Activated gamma-delta T cell treated with anti-CD3 and anti-CD28 coated beads, Interleukin-2, amount 50 U/mL, for 16 hours (primary cell): ENCODE results near the gene MEMO1.
"Not testable (repeated sequence)": the region's sequence is repeated elsewhere in the genome, so short reads cannot be mapped to it uniquely, and the experiment has no call there.

Experiments
- DNase-seq: peaks from one replicate; pipeline ENCODE4 v3.0.0-alpha.2; 2020; ENCODE audit warnings: low read depth

Gene MEMO1

DNA sequence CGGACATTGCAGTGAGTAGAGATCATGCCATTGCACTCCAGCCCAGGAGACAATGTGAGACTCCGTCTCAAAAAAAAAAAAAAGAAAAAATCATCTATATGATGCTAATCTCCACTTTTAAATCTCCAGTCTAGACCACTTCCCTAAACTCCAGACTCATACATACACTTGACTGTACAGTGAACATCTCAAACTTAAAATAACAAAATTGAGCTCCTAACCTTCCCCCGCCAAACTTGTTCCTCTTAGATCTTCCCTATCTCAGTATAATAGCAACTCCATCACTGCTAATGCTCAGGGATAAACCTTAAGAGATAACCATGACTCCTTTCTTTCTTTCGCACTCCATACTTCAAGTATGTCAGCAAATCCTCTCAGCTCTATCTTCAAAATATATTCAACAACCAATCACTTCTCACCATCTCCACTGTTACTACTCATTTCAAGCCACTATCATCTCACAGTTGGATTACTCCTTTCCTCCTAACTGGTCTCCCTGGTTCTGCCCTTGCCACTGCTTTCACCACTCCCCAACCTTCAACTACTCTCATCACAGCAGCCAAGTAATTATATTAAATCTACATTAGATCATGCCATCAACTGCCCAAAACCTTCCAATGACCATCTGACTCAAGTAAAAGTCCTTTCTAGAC lies 12.0 kb downstream of the MEMO1 start:
- no peak for DNase-seq

DNA sequence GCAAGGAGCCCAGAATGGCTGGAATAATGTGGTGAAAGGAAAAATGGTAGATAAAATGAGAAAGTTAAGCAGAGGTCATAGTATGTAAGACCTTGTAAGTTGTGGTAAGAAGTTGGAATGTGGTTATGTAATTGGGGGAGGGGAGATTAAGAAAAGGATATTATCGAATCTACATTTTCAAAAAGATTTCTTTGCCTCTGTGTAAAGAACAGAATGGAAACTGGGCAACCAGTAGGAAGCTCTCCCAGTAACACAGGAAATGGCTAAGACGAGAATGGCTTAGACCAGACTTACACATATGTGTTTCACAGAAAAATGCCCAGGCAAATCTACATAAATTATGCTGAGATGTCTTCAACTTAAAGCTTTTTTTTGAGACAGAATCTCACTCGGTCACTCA lies 13.2 kb downstream of the MEMO1 start:
- no peak for DNase-seq

DNA sequence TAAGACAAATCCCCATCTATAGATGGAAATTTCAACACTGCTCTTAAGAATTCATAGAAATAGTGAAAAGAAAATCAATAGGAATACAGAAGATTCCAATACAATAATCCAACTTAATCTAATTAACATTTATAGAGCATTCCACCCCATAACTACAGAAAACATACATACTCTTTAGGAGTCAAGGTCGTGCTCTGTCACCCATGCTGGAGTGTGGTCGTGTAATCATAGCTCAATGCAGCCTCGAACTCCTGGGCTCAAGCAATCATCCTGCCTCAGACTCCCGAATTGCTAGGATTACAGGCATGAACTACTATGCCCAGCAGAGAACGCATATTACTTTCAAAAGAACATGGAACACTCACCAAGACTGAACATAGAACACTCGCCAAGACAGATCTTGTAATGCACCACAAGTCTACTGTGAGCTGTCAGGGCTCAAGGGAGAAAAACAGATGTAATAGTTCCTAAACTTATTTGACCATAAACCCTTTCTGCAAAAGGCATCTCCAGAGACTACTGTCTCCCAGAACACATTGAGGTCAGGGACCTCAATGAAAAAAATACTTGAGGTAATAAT lies 14.1 kb downstream of the MEMO1 start:
- DNase-seq = no peak

DNA sequence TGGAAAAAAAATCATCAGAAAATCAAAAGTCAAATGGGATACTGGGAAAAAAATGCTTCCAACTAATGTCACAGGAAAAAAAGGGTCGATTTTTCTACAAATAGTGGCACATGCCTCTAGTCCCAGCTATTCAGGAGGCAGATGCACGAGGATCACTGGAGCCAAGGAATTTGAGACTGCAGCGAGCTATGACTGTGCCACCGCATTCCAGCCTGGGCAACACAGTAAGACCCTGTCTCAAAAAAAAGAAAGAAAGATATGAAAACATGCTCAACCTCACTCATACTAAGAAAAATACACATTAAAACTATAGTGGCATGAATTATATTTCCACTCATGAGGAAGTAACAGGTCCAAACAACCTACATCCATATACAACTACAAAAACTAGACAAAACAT lies 17.9 kb downstream of the MEMO1 start:
- no peak for DNase-seq

DNA sequence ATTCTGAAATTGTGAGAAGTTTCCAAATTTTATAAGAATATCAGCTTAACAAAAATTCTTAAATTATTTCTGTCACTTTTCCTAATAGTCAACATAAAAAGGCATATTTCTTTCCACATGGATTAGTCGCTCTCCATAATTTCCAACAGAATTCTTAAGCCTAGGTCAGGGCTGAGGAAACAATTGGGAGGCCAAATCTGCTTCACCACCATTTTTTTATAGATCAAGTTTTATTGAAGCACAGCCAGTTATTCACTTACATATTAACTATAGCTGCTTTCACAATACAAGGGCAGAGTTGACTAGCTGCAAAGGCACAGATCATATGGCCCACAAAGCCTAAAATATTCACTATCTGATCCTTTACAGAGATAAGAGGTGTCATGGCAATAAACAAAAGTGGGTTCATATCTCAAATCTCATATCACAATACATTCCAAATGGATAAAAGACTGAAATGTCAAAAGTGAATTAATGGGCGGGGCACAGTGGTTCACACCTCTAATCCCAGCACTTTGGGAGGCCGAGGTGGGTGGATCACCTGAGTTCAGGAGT lies 18.7 kb downstream of the MEMO1 start:
- DNase-seq = no peak

DNA sequence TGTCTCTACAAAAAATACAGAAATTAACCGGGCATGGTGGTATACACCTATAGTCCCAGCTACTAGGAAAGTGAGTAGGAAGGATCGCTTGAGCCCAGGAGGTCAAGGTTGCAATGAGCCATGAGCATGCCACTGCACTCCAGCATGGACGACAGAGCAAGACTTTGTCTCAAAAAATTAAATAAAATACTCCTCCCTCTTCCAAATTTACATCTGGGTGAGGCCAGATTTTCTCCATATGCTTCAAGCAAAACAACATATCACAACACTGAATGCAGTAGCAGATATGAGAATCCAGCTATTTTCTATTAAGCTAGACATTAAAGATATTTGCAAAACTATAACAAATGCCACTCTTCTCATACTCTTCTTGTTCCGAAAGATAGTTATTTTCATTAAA lies 20.9 kb downstream of the MEMO1 start:
- no peak for DNase-seq

DNA sequence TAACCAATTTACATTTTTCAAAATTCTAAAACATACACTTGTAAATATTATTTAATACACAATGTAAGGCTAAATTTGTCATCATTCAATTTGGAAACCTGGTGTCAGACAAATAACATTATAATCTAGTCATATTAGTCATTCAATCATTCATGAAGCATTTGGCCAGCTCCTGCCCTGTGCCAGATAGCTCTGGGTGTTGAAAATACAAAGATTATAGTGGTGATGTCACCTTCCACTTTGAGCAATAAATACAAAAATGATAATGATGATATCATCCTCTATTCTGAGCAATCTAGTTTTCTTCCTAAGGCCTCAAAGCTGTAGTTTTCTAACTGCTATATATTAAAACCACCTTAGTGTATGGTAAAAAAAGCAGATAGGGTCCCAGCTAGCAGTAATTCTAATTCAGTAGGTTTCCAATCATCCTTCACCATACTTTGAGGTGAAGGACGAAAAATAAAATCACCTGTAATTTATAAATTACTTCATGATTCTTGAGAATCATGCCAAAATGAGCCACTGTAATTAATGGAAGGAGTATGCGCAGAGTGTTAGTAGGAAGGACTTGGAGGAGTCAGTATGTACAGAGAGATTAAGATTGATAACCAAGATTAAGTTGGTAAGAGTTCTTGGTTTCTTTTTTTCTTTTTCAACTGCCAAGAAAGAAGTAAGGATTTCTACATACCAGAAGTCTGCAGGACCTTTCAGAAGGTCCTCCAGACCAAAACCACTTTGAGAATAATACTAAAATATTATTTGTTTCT lies 23.2 kb downstream of the MEMO1 start:
- no peak for DNase-seq

DNA sequence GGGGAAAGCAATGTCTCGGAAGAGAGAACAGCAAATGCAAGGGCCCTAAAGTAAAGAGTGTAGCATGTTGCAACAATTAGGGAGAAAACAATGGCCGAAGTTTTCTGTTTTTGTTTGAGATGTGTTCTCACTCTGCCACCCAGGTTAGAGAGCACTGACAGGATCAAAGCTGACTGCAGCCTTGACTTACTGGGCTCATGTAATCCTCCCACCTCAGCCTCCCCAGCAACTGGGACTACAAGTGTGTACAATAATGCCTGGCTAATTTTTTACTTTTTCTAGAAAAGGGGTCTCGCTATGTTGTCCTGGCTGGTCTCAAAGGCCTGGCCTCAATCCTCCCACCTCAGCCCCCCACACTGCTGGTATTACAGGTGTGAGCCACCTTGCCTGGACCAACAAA lies 23.9 kb downstream of the MEMO1 start:
- DNase-seq = no peak

DNA sequence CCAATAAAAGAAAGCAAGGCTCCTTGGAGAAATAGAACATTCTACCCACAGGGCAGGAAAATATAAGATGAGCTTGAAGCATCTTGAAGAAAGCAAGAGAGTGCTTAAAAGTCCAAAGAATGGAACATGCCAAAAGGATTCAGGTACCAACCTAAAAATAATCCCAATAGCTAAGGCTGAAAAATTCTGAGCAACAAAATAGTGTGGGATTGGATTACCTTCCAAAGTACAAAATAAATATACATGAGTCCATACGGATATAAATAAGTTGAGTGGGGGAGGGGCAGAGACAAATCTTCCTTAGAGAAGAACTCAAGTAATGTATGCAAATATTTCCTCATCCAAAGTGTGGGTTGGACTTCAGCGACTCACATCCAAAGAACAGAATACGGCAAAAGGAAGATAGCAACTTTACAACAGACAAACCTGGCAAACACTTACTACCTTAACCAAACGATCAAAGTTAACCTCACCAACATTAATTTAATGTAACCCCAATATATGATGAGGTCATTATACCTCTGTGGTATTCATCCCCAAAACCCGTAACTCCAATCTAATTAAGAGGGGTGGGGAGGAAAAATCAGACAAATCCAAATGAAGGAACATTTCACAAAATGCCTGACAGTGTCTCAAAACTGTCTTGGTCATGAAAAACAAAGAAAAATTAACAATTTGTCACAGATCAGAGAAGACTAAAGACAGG lies 26.9 kb downstream of the MEMO1 start:
- DNase-seq = no peak

DNA sequence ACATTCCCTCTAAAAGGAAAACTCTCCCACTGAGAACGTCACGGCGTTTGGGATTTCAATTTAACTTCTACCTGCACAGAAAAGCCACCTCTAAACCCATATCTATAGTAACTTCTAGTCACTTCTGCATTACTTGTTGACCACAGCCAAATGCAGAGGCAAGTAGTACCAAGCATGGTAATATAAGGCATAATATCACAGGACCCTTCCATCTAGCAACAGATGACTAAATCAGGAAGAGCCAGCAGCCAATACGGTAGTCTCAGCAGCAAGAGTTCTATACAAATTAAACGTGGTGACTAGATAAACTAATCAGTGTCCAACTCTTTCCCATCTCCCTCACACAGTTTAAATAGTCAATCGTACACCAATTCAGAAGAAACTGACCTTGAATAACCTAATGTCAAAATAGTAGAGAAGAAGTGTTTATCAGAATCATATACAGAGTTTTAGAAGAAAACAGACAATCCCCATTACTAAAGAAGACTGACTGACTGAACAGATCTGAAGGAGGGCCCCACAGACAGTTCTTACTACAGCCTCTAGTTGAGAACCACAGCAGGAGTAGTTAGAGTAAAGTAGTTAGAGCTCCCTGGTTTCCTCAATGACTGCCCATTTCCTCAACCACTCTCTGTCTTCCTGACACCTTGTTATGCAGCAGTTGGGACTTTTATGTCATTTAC lies 30.0 kb downstream of the MEMO1 start:
- no peak for DNase-seq

DNA sequence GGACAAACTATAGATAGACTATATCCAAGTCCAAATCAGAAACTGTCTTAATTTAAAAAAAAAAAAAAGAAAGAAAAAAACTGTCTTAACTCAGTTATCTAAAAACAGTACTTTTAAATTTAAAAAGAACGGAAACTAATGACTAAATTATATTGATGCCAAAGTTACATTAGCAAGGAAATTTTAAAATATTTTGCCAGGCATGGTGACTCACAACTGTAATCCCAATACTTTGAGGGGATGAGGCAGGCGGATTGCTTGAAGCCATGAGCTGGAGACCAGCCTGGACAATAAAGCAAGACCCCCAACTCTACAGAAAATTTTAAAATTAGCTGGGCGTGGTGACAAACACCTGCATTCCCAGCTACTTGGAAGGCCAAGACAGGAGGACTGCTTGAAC lies 30.9 kb downstream of the MEMO1 start:
- no peak for DNase-seq

DNA sequence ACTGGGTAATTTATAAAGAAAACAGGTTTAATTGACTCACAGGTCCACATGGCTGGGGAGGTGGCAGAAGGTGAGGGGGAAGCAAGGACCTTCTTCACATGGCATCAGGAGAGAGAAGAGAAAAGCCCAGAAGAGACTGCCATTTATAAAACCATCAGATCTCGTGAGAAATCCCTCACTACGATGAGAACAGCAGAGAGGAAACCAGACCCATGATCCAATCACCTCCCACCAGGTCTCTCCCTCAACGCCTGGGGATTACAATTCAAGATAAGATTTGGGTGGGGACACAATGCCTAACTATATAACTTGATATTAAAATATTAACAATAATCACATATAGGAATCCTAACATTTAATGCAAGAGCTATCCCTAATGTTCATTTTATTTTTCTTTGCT lies 31.8 kb downstream of the MEMO1 start:
- DNase-seq = no peak

DNA sequence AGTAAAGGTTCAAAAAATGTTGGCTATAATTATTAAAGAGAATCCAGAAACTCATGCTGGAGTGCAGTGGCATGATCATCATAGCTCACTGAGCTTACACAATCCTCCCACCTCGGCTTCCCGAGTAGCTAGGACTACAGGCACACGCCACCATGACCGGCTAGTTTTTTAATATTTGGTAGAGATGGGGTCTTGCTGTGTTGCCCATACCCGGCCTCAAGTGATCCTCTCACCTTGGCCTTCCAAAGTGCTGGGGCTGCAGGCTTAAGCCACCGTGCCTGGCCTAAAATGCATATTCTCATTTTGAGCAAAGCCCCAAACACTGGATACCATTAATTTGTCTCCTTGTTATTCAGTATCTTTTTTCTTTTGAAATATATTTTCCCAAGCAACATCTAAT lies 32.4 kb downstream of the MEMO1 start:
- no peak for DNase-seq

DNA sequence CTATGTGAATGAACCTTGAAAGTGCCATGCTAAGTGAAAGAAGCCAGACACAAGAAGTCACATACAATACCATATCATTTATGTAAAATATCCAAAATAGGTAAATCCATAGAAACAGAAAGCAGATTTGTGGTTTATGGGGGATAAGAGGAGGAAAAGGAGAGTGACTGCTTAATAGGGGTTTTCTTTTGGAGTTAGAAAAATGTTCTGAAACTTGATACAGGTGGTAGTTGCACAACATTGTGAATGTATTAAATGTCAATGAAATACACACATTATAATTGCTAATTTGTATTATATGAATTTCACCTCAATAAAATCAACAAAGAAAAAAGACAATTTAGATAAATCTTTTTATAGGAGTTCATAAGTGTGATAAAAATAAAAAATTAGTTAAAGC lies 37.1 kb downstream of the MEMO1 start:
- no peak for DNase-seq

DNA sequence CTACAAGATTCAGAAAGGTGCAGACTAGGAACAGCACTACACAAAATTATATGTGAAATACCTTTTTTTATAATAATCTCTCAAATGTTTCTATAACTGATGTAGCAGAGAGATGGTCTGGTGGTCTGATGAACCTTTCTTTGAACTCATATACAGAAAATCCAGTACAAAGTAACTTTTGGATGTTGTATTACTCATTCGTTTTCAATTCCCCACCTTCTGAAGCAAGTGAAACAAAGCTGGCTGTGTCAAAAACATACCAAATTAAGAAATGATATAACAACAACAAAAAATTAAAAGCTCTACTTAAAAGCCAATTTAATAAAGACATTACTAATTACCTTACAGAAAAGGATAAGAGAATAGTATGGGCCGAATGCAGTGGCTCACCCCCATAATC lies 38.7 kb downstream of the MEMO1 start:
- DNase-seq = no peak

DNA sequence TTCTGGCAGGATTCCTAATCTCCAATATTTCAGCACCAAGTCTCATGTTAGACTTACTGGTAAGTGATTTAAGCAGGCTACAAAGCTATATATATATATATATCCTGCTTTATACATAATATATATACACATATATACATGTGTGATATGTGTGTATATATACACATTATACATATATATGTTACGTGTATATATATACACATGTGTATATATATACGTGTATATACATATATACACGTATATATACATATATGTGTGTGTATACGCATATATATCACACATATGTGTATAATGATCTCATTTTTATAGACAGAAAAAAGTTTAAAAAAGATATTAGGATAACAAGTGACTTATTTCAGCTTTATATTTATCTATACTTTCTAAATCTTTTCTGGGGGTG lies 41.6 kb downstream of the MEMO1 start:
- DNase-seq = no peak

DNA sequence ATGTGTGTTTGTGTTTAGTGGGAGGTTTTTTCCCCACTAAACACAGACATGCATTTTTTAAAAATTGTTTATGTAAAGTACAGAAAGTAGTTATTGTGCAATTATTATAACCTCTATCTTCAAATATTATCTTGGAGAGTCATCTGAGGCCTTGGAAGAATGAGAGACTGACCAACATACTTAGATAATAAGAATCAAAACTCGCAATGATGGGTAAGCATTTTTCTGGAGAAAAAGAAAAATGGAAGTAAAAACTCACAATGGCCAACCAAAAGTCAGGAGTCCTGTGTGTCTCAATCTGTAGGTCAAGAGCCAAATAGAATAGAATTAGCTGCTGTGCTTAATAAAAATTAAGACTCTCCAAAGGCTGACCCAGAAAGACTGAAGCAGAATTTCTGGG lies 43.0 kb downstream of the MEMO1 start:
- DNase-seq = no peak

DNA sequence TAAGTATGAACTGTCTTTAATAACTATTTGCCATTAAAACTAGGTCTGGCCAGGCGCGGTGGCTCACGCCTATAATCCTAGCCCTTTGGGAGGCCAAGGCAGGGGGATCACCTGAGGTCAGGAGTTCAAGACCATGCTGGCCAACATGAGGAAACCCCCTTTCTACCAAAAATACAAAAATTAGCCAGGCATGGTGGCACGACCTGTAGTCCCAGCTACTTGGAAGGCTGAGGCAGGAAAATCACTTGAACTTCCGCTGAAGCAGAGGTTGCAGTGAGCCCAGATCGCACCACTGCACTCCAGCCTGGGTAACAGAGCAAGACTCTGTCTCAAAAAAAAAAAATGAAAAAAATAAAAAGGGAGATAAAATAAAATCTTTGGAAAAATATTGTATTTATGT lies 44.4 kb downstream of the MEMO1 start:
- not testable (repeated sequence) for DNase-seq

DNA sequence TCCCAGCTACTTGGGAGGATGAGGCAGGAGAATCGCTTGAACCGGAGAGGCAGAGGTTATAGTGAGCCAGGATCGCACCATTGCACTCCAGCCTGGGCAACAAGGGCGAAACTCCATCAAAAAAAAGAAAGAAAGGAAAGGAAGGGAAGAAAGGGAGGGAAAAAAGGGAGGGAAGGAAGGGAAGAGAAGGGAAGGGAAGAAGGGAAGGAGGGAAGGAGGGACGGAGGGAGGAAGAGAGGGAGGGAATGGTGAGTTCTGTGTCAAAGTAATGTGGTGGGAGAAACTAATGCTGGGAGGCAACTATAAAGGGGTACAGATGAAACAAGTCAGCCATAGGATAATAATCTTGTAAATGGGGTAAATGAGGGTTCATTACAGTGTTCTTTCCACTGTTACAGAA lies 45.7 kb downstream of the MEMO1 start:
- no peak for DNase-seq

DNA sequence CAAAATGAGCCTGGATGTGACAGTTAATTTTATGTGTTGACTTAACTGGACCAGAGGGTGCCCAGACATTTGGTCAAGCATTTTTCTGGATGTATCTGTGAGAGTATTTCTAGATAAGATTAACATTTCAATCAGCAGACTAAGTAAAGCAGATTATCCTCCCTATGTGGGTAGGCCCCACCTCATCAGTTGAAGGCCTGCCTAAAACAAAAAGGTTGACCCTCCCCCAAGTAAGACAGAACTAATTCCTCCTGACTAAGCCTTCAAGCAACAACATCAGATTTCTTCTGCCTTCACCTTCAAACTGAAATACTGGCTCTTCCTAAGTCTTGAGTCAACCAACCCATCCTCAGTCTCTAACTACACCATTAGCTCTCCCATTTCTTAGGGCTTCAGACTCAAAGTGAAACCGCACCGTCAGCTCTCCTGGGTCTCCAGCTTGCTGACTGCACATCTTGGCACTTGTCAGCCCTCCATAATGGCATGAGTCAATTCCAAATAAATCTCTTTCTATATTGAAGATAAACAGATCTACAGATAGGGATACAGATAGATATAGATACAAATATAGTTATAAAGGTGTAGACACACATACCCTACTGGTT lies 47.9 kb downstream of the MEMO1 start:
- DNase-seq = no peak

DNA sequence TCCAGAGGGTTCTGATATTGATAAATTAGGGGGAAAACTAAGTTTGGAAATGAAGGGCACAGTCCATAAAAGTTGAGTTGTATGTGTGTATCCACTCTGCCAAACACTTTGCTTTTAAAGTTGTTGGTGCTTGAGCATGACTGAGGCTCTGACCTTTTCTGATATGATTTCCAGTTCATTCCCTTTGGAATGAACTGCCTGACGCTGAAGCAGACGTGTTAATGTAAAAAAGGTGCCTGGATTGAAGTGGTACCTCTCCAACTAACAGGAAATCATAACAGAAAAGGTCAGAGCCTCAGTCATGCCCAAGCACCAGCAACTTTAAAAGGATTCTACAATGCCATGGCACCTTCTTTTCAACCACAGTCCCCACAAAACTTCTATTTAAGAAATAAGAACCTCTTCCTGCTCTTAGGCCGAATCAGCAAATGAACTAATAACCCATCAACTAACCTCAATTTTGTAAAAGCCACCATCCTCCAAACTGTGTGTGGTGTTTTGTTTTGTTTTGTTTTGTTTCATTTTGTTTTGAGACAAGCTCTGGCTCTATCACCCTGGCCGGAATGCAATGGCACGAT lies 52.6 kb downstream of the MEMO1 start:
- DNase-seq = no peak
